B cell (primary cell): Measurements from ENCODE around the gene CTBP2.

Source experiments
- CTCF ChIP-seq: fragments of 200-600 bp; IDR thresholded peaks from one replicate; pipeline ENCODE4 v1.8.0; 2022; ENCODE audit warnings: antibody characterized with exemption, mild to moderate bottlenecking
- EZH2 ChIP-seq: IDR thresholded peaks from 2 replicates; pipeline ENCODE4 v1.6.1; 2012; ENCODE audit warnings: borderline replicate concordance, low read depth, mild to moderate bottlenecking, moderate library complexity, low read length; ENCODE audit not compliant: insufficient read depth, poor library complexity, severe bottlenecking

- TF ChIP-seq CTCF (no peak), EZH2 (no peak)
These were observed 5.3 kb downstream of the CTBP2 start for GRCh38 chr10:125155101-125155500.
